LHCN-M2 (cell line): Measurements from ENCODE around the gene GPC1. TPM values are rescaled to one million over a fixed set of nuclear protein-coding genes. Genes with fewer than 3 reads are reported as not detected.

ENCODE experiments used
- DNase-seq: peaks from one replicate; pipeline ENCODE4 v3.0.0-alpha.2; 2012; ENCODE audit warnings: low read depth
- total RNA-seq: library from RNA; depleted of rRNA; stranded (reverse); fragments of >200 nt; gene quantifications from 2 replicates; pipeline ENCODE4 v1.2.3, GENCODE V29; 2014

GPC1 gene
- total RNA-seq, 1 experiment from 2014 or later, result 118 TPM

DNA sequence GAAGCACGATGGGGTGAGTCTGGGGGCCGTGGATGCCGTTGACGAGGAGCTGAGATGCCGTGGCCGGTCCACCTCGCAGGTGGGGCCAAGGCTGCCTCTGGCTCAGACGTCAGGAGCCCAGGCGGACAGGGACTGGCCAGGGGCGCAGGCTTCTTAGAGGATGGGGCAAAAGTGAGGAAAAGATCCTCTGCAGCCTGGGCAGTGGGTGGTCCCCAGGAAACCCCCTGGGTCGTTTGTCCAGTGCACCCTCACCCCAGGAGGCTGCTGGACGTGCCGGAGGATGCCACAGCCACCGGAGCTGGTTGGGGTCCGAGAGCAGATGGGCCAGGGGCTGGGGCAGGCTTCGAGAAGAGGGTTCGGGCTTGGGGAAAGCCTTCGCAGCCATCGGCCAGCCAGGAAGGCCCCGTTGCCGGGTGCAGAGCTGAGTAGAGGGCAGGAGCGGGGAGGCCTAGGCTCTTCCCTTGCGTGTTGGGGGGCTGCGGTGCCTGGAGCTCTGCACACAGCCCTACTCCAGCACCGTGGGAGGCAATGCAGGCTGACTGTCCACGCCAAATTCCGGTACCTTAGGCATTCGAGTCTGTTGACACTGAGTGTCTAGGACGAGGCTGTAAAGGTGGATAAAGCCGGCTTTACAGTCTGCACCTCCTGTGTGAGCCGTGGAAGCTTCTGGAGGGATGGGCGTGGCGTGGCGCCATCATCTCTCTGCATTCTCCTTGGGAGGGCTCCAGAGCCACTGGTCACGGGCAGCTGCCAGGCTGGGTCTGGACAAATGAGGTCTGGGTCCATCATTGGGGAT is 18.8 kb downstream of the GPC1 start:
- DNase-seq, result no peak

DNA sequence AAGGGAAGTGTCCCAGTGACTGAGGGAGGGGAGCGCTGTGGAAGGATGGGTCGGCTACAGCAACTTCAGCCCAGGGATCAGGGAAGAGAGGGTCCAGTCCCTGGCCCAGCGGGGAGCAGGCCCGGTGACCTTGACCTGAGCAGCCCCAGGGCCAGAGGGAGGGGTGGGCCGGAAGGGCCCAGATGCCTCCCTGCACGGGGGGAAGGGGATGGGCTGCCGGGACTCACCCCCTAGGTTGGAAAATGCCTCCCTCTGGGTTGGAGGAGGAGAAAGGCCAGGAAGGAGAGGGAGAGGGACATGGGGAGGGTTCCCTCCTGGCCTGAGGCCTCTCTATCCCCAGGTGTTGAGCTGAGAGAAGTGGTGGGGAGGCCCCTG is 19.8 kb downstream of the GPC1 start:
- no peak for DNase-seq

- no peak for DNase-seq
Measured at GRCh38 chr2:240455647-240456446, 20.4 kb downstream of the GPC1 start.

DNA sequence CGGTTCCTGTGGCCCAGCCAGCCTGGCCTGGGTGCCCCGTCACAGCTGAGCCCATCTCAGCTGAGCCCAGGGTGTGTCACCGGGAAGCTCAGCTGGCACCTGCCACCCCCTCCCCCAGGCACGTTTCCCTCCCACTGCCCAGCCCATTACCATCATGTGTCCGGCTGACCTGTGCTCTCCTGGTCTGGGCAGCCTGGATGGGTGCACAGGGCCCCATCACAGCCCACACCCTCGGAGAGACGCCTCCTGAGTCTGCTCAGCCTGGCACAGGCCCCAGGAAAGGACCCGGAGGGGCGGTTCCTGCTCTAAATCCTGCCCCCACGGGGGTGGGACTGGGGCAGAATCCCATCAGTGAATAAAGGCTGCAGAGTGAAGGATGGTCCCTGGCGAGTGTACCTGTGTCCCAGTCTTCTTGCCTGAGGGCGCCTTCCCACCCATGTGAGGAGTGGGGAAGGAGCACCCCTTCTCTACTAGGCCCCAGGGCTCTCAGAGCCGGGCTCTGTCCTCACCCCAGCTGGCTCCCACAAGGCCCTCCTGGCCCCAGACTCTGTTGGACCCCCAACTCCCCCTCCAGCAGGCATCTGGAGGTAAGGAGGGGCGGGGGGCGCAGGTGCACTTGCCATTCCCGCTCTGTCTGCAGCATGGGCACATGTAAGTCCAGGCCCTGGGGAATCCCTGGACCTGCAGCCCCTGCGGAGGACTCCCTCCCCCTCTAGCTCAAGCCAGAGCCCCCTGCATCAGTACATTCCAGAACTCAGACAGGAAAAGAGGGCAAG is 21.2 kb downstream of the GPC1 start:
- no peak for DNase-seq

- no peak for DNase-seq
Measured at GRCh38 chr2:240457223-240458043, 22.0 kb downstream of the GPC1 start.

GRCh38 chr2:240458044-240458899 is 22.8 kb downstream of the GPC1 start:
- no peak for DNase-seq

- DNase-seq, result no peak
Measured at GRCh38 chr2:240458900-240459391, 23.5 kb downstream of the GPC1 start.

- peak; percentile 41 for DNase-seq
Measured at GRCh38 chr2:240459401-240460252, 24.2 kb downstream of the GPC1 start.

DNA sequence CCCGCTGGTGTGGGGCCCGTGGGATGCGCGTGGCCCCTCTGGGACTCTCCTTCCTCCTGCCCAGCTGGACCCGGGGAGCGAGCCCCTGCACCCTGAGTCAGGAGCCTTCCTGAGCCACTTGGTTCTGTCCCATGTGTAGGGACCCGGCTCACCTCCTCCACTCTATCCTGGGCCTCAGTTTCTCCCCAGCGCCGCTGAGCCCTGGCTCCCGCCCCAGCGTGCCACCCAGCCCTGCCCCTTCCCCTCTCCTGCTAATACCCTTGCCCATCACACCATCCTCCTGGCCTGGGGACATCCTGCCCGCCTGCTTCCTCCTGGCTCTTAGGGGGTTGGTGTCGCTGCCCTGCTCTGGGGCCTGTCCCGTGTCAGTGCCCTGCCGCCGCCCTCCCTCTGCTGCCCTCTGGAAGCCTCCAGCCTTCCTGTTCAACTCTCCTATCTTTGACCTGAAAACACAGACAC is 24.8 kb downstream of the GPC1 start:
- DNase-seq, result no peak

DNA sequence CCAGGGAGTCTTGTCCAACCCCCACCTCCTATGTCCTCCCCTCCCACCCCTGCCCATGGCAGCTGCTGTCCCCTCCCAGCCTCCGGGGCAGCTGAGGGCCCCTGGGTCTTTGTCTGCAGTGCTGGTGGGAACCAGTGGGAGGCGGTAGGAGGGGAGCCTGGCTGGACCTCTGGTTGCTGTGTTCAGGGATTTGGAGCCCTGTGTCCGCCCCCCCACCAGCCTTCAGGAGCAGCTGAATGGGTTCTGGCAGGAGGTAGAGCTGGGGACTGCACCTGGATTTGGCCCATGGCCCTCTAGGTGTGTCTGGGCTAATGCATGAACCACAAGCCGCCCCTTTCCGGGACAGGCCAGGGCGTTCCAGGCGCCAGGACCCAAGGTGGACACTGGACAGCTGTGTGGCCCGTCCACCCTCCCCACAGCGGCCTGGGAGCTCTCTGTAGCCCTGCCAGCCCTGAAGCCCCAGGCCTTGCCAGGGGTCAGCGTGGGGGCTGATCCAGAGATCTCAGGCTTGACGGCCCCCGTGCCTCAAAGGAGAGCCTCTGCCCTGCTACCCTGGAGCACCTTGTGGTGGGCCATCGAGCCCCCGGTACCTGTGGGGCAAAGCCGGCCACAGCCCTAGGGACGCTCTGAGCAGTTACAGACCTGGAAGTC is 25.4 kb downstream of the GPC1 start:
- DNase-seq, result no peak

DNA sequence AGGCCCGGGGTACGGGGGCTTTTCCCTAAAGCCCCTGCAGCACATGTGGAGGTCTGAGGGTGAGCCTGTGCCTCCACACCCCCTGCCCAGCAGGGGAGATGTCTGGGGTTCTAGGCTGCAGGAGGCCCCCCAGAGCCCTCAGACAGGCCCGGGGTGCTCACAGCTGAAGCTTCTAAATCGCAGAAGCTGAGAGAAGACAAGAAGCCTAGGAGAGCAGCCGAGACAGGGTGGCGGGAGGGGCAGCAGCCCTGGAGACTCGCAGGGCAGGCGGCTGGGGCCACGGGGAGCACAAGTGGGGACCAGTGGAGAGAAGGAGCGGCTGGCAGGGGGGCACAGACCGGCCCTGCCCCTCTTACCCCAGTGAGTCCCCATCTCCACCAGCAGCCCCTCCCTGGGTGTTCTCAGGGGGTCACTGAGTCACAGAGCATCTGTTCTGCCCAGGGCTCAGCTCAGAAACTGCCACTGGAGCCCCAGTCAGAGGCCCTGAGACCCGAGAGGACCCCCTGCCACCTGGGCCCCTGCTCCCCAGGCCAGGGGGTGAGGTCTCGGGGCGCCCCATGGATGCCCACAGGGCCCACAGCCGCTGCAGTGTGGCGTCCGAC is 26.1 kb downstream of the GPC1 start:
- DNase-seq, result no peak

GRCh38 chr2:240462073-240462706 is 26.7 kb downstream of the GPC1 start:
- no peak for DNase-seq

DNA sequence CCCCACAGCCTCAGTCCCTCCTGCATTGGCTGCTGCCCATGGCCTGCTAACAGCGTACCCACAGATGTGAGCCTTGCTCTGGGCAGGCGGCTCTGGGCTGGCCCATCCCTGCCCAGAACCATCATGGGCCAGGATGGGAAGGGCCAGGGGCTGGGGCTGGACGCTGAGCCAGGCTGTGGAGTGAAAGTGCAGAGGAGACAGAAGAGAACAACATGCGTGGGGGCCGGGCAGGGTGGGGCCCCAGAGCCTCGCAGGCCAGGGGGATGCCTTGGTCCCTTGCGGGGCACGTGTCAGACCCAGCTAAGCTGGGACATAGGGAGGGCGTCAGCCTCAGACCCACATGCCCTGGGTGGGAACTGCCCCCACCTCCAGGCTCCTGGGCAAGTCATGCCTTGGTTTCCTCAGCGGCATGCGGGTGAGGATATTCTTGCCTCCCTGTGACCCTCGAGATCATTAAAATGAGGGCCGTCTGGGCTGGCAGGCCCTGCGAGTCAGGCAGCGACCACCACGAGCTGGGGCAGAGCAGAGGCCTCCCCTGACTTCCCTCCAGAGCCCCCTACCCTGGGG is 27.3 kb downstream of the GPC1 start:
- no peak for DNase-seq

DNA sequence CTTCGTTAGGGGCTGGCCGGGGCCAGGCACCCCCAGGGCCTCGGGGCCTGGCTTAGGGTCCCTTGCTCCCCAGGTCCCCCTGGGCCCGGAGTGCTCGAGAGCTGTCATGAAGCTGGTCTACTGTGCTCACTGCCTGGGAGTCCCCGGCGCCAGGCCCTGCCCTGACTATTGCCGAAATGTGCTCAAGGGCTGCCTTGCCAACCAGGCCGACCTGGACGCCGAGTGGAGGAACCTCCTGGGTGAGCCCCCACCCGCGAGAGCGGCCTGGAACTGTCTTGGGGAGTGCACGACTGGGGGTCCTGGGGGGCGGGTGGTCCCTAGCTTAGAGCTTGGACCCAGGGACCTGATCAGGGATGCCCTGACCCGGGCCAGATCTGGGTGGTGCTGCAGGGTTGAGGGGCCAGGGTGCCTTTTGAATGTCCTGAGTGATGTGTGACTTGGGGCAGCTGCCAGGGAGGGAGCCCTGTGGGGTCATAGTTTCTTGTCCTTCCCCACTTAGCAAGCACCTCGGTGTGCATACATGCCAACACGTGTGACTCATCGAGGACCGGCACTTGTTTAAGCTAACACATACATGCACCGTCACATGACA is 27.9 kb downstream of the GPC1 start:
- DNase-seq, result no peak

DNA sequence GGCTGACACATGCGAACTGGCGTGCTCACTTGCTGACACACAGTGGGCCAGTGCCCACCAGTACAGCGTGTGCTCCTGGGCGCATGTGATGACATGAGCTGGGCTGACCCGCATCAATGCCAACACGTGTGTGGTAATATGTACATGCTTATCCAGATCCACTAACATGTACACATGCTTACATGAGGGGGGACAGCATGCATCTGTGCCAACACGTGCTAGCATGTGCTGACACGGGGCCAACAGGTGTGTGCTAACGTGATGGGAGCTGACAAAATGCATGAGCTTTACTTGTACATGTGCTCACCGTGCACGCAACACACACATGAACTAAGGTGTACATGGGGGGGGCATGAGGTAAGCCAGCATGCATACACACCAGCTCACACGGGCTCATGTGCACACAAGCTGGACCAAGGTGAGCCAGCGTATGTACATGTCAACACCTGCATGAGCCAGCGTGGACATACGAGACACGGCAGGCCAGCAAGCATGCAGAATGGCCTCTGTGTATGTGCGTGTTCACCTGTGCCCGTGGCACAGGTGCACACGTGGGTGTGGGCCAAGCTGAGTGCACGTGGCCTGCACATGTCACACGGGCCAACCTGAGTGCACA is 28.5 kb downstream of the GPC1 start:
- DNase-seq, result no peak

GRCh38 chr2:240464514-240465241 is 29.2 kb downstream of the GPC1 start:
- DNase-seq, result no peak
